B cell (primary cell): ENCODE measurements around the gene SMU1. TPM values are rescaled to one million over a fixed set of nuclear protein-coding genes. Genes with fewer than 3 reads are reported as not detected.

Source experiments
- ATAC-seq: fragments of 200-7000 bp; cut with Tn5 transposase; one replicate; pipeline ENCODE4 v1.10.0; 2021; ENCODE audit warnings: low read depth, mild to moderate bottlenecking, moderate number of reproducible peaks, moderate library complexity
- CTCF ChIA-PET: fragments of 350-600 bp; sonication (Branson Sonifier 250); formaldehyde crosslinking; loops from one replicate; lab custom pipeline; 2021; ENCODE audit warnings: antibody characterized with exemption, inconsistent platforms; lab: Charles Lee
- POLR2A ChIA-PET: fragments of 350-600 bp; sonication (Branson Sonifier 250); formaldehyde crosslinking; loops from one replicate; lab custom pipeline; 2021; ENCODE audit warnings: antibody characterized with exemption; lab: Charles Lee
- DNase-seq: peaks from one replicate; pipeline ENCODE4 v3.0.0; 2013
- H2AFZ ChIP-seq: 2 replicates; pipeline ENCODE4 v1.6.1; 2012; ENCODE audit warnings: mild to moderate bottlenecking, low read depth, low read length; ENCODE audit not compliant: insufficient read depth, poor library complexity, severe bottlenecking
- H3K27ac ChIP-seq, 2 donors: 1 replicate in 1 of 2; 2 replicates in 1 of 2; pipeline ENCODE4 v1.5.1; 2012 to 2013; ENCODE audit warnings: low read length in 2 of 2, mild to moderate bottlenecking in 2 of 2, moderate library complexity in 1 of 2
- H3K27me3 ChIP-seq, 4 experiments: fragments of 200-600 bp in 1 of 4; sonication (generic) in 1 of 4; replicated peaks in 1 of 4; 1 replicate in 2 of 4; 2 replicates in 2 of 4; pipeline versions ENCODE4 v1.6.1 to v1.7.0; 2013 to 2016; ENCODE audit warnings: low read length in 3 of 4, mild to moderate bottlenecking in 2 of 4, mixed read lengths in 1 of 4, moderate library complexity in 1 of 4; ENCODE audit not compliant: insufficient read depth in 4 of 4, control insufficient read depth in 3 of 4; ENCODE audit errors: control extremely low read depth in 1 of 4
- H3K36me3 ChIP-seq, 2 experiments: replicated peaks in 1 of 2; 1 replicate in 1 of 2; 2 replicates in 1 of 2; pipeline versions ENCODE4 v1.6.1 to v1.7.1; 2013; ENCODE audit warnings: low read length in 1 of 2; ENCODE audit not compliant: insufficient read depth in 2 of 2, control insufficient read depth in 1 of 2; ENCODE audit errors: control extremely low read depth in 1 of 2, extremely low read depth in 1 of 2
- H3K4me1 ChIP-seq, 2 donors: fragments of 200-600 bp in 1 of 2; sonication (generic) in 1 of 2; 1 replicate in 1 of 2; 2 replicates in 1 of 2; pipeline versions ENCODE4 v1.5.1 to v1.6.1; 2013 to 2017; ENCODE audit warnings: low read length in 2 of 2; ENCODE audit not compliant: control insufficient read depth in 2 of 2, insufficient read depth in 2 of 2
- H3K4me2 ChIP-seq: replicated peaks from 2 replicates; pipeline ENCODE3; 2012; ENCODE audit warnings: mild to moderate bottlenecking, low read depth, low read length; ENCODE audit not compliant: poor library complexity, severe bottlenecking
- H3K4me3 ChIP-seq, 5 experiments: fragments of 200-600 bp in 1 of 5; sonication (generic) in 1 of 5; 1 replicate in 3 of 5; 2 replicates in 2 of 5; pipeline versions ENCODE4 v1.5.1 to v1.7.0; 2011 to 2016; ENCODE audit warnings: low read length in 4 of 5, mild to moderate bottlenecking in 4 of 5, low read depth in 2 of 5, control low read depth in 1 of 5, moderate library complexity in 1 of 5; ENCODE audit not compliant: insufficient read depth in 1 of 5; ENCODE audit errors: control extremely low read depth in 1 of 5, extremely low read depth in 1 of 5
- H3K79me2 ChIP-seq: fragments of 200-600 bp; sonication (generic); one replicate; pipeline ENCODE4 v1.6.0; 2016; ENCODE audit warnings: low read length; ENCODE audit not compliant: control insufficient read depth, insufficient read depth
- H3K9ac ChIP-seq: fragments of 200-600 bp; sonication (generic); 2 replicates; pipeline ENCODE4 v1.6.1; 2017; ENCODE audit warnings: mild to moderate bottlenecking, low read length, moderate library complexity
- H3K9me3 ChIP-seq, 3 donors: one replicate each; pipeline versions ENCODE4 v1.6.1 to v1.7.1; 2013; ENCODE audit warnings: low read length in 2 of 3; ENCODE audit not compliant: control insufficient read depth in 2 of 3, insufficient read depth in 1 of 3; ENCODE audit errors: control extremely low read depth in 1 of 3
- H4K20me1 ChIP-seq: 2 replicates; pipeline ENCODE4 v1.6.0; 2012; ENCODE audit warnings: mild to moderate bottlenecking, low read length; ENCODE audit not compliant: insufficient read depth, control insufficient read depth, poor library complexity, severe bottlenecking
- H3K27ac Mint-ChIP-seq: one replicate; pipeline ENCODE4 v1.8.0; 2021; ENCODE audit warnings: mixed read lengths
- H3K27me3 Mint-ChIP-seq: one replicate; pipeline ENCODE4 v1.8.0; 2021; ENCODE audit warnings: mixed read lengths
- H3K4me1 Mint-ChIP-seq: one replicate; pipeline ENCODE4 v1.8.0; 2021; ENCODE audit warnings: mixed read lengths
- H3K4me3 Mint-ChIP-seq: one replicate; pipeline ENCODE4 v1.8.0; 2021; ENCODE audit warnings: mixed read lengths
- H3K9me3 Mint-ChIP-seq: one replicate; pipeline ENCODE4 v1.8.0; 2022; ENCODE audit warnings: mixed read lengths; ENCODE audit not compliant: insufficient read depth
- EZH2 ChIP-seq: IDR thresholded peaks from 2 replicates; pipeline ENCODE4 v1.6.1; 2012; ENCODE audit warnings: borderline replicate concordance, low read depth, mild to moderate bottlenecking, moderate library complexity, low read length; ENCODE audit not compliant: insufficient read depth, poor library complexity, severe bottlenecking
- WGBS: methylation state at CpG from one replicate; pipeline ENCODE4 v1.1.5; 2013; ENCODE audit warnings: missing lambda C conversion rate; ENCODE audit not compliant: insufficient coverage; 5-methylcytosine and 5-hydroxymethylcytosine counted together
- intact Hi-C: fragments of 100-400 bp; cut with micrococcal nuclease; formaldehyde crosslinking; loops from one replicate; pipeline ENCODE4 v1.10.0; 2022
- polyA plus RNA-seq: library from polyadenylated mRNA; depleted of rRNA; stranded (reverse); fragments of >200 nt; gene quantifications from 2 replicates; pipeline ENCODE4 v1.2.3, GENCODE V29; 2012
- total RNA-seq, 2 donors: library from RNA; stranded (reverse); fragments of 120-200 nt in 1 of 2; gene quantifications; 1 replicate in 1 of 2; 2 replicates in 1 of 2; pipeline versions ENCODE4 v1.2.3 to v1.2.4, GENCODE V29; 2013 to 2022
- TF ChIP-seq, protein P1 (sequence below): fragments of 200-600 bp; IDR thresholded peaks from one replicate; pipeline ENCODE4 v1.8.0; 2022; ENCODE audit warnings: antibody characterized with exemption, mild to moderate bottlenecking

The SMU1 gene
- total and polyA plus RNA-seq, 2 donors (not counting 1 experiment from before 2014, with no cell fraction given) = 6.2 to 26.3 TPM

DNA sequence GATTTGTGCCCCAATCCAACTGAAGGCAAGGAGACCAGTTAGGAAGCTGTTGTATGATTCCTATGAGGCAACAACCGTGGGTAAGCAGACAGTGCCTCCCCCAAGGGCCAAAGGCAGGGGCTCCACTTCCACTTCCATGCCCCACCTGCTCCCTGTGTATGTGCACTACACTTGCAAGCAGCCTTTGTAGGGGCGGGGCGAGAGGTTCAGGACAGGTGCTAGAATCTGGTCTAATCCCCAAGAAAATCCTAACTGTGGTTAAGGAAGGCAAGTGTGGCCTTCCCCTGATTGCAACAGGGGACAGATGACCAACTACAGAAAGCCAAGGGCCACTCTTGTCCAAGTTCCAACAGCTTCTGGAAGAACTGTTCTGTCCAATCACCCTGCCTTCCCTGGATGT is 49.0 kb upstream of the SMU1 start:
- no peak for ATAC-seq
- ChIA-PET CTCF (interaction anchor here (0.9 to 5.3 kb wide), 12 partner anchors 11 to 101 kb away, joined by 3 to 47 read pairs (median 16); partner anchors contain the start of gene B4GALT1), POLR2A (interaction anchor here (0.7 to 4.6 kb wide), 12 partner anchors 10 to 100 kb away, joined by 3 to 44 read pairs (median 4); partner anchors contain the start of gene B4GALT1)
- H3K27ac Mint-ChIP-seq = peak overlapping the region; percentile 88
- peak overlapping the region; percentile 80 for H3K4me3 Mint-ChIP-seq
- no peak overlapping the region for H2AFZ ChIP-seq
- H3K4me3 ChIP-seq = peak overlapping the region in 2 of 5 experiments; percentile 2 to 27
- no peaks in the 10 kb centered on the region for H4K20me1 ChIP-seq
- no peaks in the 10 kb centered on the region for H3K9me3 Mint-ChIP-seq
- TF ChIP-seq EZH2 = no peak
- TF ChIP-seq, protein P1, sequence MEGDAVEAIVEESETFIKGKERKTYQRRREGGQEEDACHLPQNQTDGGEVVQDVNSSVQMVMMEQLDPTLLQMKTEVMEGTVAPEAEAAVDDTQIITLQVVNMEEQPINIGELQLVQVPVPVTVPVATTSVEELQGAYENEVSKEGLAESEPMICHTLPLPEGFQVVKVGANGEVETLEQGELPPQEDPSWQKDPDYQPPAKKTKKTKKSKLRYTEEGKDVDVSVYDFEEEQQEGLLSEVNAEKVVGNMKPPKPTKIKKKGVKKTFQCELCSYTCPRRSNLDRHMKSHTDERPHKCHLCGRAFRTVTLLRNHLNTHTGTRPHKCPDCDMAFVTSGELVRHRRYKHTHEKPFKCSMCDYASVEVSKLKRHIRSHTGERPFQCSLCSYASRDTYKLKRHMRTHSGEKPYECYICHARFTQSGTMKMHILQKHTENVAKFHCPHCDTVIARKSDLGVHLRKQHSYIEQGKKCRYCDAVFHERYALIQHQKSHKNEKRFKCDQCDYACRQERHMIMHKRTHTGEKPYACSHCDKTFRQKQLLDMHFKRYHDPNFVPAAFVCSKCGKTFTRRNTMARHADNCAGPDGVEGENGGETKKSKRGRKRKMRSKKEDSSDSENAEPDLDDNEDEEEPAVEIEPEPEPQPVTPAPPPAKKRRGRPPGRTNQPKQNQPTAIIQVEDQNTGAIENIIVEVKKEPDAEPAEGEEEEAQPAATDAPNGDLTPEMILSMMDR = no peak
- peaks cover 88% of the 10 kb centered on the region for H3K4me1 Mint-ChIP-seq
- peaks cover 92% of the 10 kb centered on the region for H3K79me2 ChIP-seq
- 0% methylated on average over 1 of the region's 3 CpGs for WGBS
- H3K36me3 ChIP-seq = peaks cover 1 to 61% of the 10 kb centered on the region in 2 experiments
- H3K9ac ChIP-seq = peak overlapping the region; percentile 31
- H3K27ac ChIP-seq = peak overlapping the region; percentile 93 to 94
- no peaks in the 10 kb centered on the region for H3K27me3 ChIP-seq
- no peaks in the 10 kb centered on the region for H3K9me3 ChIP-seq
- peak; percentile 42 for DNase-seq
- H3K27me3 Mint-ChIP-seq = no peaks in the 10 kb centered on the region
- H3K4me2 ChIP-seq = peak overlapping the region; percentile 64
- peaks cover 70 to 81% of the 10 kb centered on the region in 2 donors for H3K4me1 ChIP-seq
- intact Hi-C loops = loop anchor here (2.0 kb wide), 4 partner anchors 17 to 77 kb away; no protein-coding TSS in a partner anchor

DNA sequence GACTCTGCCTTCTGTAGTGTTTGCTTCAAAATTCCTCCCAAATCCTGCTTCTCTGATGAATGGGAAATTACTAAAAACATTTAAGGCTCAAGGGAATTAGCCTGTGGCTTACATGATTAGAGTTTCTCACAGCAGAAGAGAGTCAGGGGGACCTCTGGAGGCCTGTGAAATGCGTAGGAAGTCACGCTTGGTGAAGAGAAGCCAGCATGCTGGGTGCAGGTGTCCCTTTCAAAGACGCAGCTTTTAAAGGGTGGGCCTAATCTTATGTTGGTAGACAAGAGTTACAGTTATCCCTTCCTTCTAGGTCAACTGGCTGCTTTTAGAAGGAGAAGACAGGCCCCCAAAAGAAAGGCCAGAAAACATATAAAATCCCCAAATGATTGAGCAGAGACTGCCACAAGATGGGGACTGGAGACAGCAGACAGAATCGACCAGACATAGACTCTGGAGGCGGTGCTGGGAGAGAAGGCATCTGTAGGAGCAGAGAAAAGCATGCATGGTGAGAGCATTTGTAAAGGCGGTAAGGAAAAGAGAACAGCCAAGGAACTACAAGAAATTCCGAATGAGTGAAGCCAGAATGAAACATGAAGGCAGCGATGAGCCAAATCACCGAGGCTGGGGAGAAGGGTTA is 48.4 kb upstream of the SMU1 start:
- POLR2A ChIA-PET = interaction anchor here (0.7 to 4.6 kb wide), 7 partner anchors 18 to 100 kb away, joined by 3 to 44 read pairs (median 4); partner anchors contain the start of gene B4GALT1
- peak overlapping the region in 1 of 5 experiments; percentile 27 for H3K4me3 ChIP-seq
- CTCF ChIA-PET = interaction anchor here (0.8 to 5.3 kb wide), 14 partner anchors 11 to 101 kb away, joined by 3 to 47 read pairs (median 10); partner anchors contain the start of gene B4GALT1
- peak overlapping the region; percentile 80 for H3K4me3 Mint-ChIP-seq
- WGBS = 55% methylated on average over 8 of the region's 9 CpGs
- no peaks in the 10 kb centered on the region for H3K9me3 Mint-ChIP-seq
- TF ChIP-seq, protein P1 = peak; percentile 21
- TF ChIP-seq EZH2 = no peak
- ATAC-seq (peak; percentile 70), DNase-seq (peak; percentile 90)
- H3K4me1 Mint-ChIP-seq = peaks cover 86% of the 10 kb centered on the region
- H3K27ac Mint-ChIP-seq = peak overlapping the region; percentile 88
- no peaks in the 10 kb centered on the region for H3K27me3 ChIP-seq
- H3K4me1 ChIP-seq = peaks cover 65 to 80% of the 10 kb centered on the region in 2 donors
- H2AFZ ChIP-seq = no peak overlapping the region
- H3K9me3 ChIP-seq = no peaks in the 10 kb centered on the region
- H4K20me1 ChIP-seq = no peaks in the 10 kb centered on the region
- no peaks in the 10 kb centered on the region for H3K27me3 Mint-ChIP-seq
- H3K9ac ChIP-seq = peak overlapping the region; percentile 31
- H3K4me2 ChIP-seq = peak overlapping the region; percentile 64
- H3K79me2 ChIP-seq = peaks cover 94% of the 10 kb centered on the region
- peaks cover 4 to 61% of the 10 kb centered on the region in 2 experiments for H3K36me3 ChIP-seq
- intact Hi-C loops = loop anchor here (1.0 to 2.0 kb wide), 5 partner anchors 18 to 100 kb away; no protein-coding TSS in a partner anchor
- H3K27ac ChIP-seq = peak overlapping the region; percentile 93 to 94
